Cardiac muscle cell (in vitro differentiated cells and primary cell): ENCODE results near the gene CHCHD3. TPM values are rescaled to one million over a fixed set of nuclear protein-coding genes. Genes with fewer than 3 reads are reported as not detected.

ENCODE experiments used
- DNase-seq, 2 donors: peaks; one replicate each; pipeline versions ENCODE4 v3.0.0 to v3.0.0-alpha.2; 2010 to 2017; ENCODE audit warnings: low read depth in 1 of 2, low spot score in 1 of 2
- H3K27ac ChIP-seq: fragments of 200-600 bp; sonication (generic); 2 replicates; pipeline ENCODE4 v1.5.1; 2016
- H3K27me3 ChIP-seq: fragments of 200-600 bp; sonication (generic); 2 replicates; pipeline ENCODE4 v1.6.0; 2016; ENCODE audit warnings: control low read depth
- H3K36me3 ChIP-seq: fragments of 200-600 bp; sonication (generic); 2 replicates; pipeline ENCODE4 v1.5.1; 2016; ENCODE audit warnings: control low read depth
- H3K4me1 ChIP-seq: fragments of 200-600 bp; sonication (generic); 2 replicates; pipeline ENCODE4 v1.8.1; 2017; ENCODE audit warnings: low read depth, mild to moderate bottlenecking, mixed run types
- H3K4me3 ChIP-seq: fragments of 200-600 bp; sonication (generic); 2 replicates; pipeline ENCODE4 v1.5.1; 2016; ENCODE audit warnings: mild to moderate bottlenecking
- H3K9me3 ChIP-seq: fragments of 200-600 bp; sonication (generic); 2 replicates; pipeline ENCODE4 v1.5.1; 2017; ENCODE audit warnings: low read depth, mild to moderate bottlenecking, control low read depth
- polyA plus RNA-seq: library from polyadenylated mRNA; unstranded; fragments of >200 nt; fragmentation: Nextera tagmentation; extraction: Ambion mirVana; gene quantifications from 2 replicates; pipeline ENCODE4 v1.2.1, GENCODE V29; 2016
- total RNA-seq: library from RNA; depleted of rRNA; stranded (reverse); fragments of >200 nt; gene quantifications from 2 replicates; pipeline ENCODE4 v1.2.3, GENCODE V29; 2016
- TF ChIP-seq, protein P1 (sequence below): IDR thresholded peaks from 2 replicates; pipeline ENCODE4 v1.5.1; 2012; ENCODE audit warnings: low read depth, mild to moderate bottlenecking, low read length

CHCHD3 gene
- total and polyA plus RNA-seq, 2 experiments from 2014 or later = 95.1 to 127 TPM

DNA sequence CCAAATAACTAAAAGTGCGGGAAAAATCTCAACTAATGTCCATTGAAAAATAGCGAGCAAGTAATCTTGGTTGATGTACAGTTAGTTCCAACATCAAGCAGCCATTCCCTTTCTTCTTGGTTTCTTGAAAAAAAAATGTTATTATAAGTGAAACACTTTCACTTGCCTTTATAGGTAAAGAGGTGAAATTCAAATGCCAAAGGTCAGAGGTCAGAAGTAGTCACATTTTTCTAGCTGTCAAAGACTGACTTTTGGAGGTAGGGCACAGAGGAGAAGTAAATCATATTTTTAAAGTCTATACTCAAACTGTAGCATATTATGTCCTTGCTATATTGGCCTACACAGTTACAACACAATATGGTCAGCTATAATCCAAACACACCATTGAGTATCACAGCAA is 62.3 kb downstream of the CHCHD3 start:
- no peak overlapping the region for H3K4me3 ChIP-seq
- H3K36me3 ChIP-seq = no peaks in the 10 kb centered on the region
- no peak overlapping the region for H3K27ac ChIP-seq
- no peaks in the 10 kb centered on the region for H3K4me1 ChIP-seq
- no peaks in the 10 kb centered on the region for H3K27me3 ChIP-seq
- TF ChIP-seq, protein P1, sequence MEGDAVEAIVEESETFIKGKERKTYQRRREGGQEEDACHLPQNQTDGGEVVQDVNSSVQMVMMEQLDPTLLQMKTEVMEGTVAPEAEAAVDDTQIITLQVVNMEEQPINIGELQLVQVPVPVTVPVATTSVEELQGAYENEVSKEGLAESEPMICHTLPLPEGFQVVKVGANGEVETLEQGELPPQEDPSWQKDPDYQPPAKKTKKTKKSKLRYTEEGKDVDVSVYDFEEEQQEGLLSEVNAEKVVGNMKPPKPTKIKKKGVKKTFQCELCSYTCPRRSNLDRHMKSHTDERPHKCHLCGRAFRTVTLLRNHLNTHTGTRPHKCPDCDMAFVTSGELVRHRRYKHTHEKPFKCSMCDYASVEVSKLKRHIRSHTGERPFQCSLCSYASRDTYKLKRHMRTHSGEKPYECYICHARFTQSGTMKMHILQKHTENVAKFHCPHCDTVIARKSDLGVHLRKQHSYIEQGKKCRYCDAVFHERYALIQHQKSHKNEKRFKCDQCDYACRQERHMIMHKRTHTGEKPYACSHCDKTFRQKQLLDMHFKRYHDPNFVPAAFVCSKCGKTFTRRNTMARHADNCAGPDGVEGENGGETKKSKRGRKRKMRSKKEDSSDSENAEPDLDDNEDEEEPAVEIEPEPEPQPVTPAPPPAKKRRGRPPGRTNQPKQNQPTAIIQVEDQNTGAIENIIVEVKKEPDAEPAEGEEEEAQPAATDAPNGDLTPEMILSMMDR = no peak
- no peaks in the 10 kb centered on the region for H3K9me3 ChIP-seq
- DNase-seq = no peak

DNA sequence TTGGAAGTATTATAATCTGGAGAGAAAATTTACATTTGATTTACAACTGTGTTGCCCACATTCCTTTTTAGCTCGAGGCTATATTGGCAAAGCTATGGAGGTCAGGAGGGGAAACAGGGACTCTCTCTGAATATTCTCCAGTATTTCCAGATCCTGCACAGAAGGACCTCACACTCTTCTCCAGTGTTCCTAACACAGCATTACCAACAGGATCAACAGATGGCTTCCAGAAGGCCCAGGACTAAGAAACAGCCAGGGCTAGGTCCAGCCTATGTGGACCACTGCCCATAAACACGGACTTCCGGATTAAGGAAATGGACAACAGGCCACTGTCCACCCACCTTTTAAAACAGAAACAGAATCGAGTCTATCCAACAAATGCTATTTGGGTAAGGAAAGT is 65.3 kb downstream of the CHCHD3 start:
- H3K4me3 ChIP-seq = no peak overlapping the region
- H3K9me3 ChIP-seq = no peaks in the 10 kb centered on the region
- DNase-seq = no peak
- no peak overlapping the region for H3K27ac ChIP-seq
- H3K4me1 ChIP-seq = no peaks in the 10 kb centered on the region
- no peaks in the 10 kb centered on the region for H3K27me3 ChIP-seq
- TF ChIP-seq, protein P1 = no peak
- H3K36me3 ChIP-seq = no peaks in the 10 kb centered on the region

DNA sequence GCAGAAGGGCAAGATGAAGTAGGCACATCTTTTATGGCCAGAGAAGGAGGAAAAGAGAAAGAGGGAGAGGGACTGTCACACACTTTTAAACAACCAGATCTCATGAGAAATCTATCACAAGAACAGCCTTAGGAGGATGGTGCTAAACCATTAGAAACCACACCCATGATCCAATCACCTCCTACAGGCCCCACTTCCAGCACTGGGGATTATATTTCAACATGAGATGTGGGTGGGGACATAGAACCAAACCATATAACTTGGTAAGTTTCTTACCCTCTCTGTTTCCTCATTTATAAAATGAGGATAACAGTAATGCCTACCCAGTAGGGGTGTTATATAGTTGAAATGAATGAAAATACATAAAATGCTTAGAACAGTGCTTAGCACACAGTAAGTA is 66.0 kb downstream of the CHCHD3 start:
- no peaks in the 10 kb centered on the region for H3K4me1 ChIP-seq
- H3K27me3 ChIP-seq = no peaks in the 10 kb centered on the region
- TF ChIP-seq, protein P1 = no peak
- H3K9me3 ChIP-seq = no peaks in the 10 kb centered on the region
- H3K27ac ChIP-seq = no peak overlapping the region
- H3K4me3 ChIP-seq = no peak overlapping the region
- no peak for DNase-seq
- no peaks in the 10 kb centered on the region for H3K36me3 ChIP-seq

DNA sequence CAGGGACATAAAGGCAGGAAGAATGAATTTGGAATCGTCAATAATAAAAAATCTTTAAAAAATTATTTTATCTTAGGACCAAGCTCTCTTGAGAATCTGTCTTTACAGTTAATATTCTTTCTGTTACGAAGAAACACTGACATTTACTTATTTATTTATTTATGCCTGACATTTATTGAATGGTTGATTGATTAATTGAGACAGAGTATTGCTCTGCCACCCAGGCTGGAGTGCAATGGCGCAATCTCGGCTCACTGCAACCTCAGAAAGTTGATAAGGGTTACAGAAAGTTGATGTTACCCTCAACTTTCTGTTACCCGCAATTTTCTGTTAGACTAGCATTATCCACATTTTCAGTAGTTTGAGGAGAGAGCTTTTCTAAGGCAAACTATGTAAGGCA is 70.1 kb downstream of the CHCHD3 start:
- no peak overlapping the region for H3K4me3 ChIP-seq
- H3K9me3 ChIP-seq = no peaks in the 10 kb centered on the region
- no peak for DNase-seq
- no peaks in the 10 kb centered on the region for H3K36me3 ChIP-seq
- no peaks in the 10 kb centered on the region for H3K27me3 ChIP-seq
- no peak overlapping the region for H3K27ac ChIP-seq
- no peaks in the 10 kb centered on the region for H3K4me1 ChIP-seq
- TF ChIP-seq, protein P1 = no peak

DNA sequence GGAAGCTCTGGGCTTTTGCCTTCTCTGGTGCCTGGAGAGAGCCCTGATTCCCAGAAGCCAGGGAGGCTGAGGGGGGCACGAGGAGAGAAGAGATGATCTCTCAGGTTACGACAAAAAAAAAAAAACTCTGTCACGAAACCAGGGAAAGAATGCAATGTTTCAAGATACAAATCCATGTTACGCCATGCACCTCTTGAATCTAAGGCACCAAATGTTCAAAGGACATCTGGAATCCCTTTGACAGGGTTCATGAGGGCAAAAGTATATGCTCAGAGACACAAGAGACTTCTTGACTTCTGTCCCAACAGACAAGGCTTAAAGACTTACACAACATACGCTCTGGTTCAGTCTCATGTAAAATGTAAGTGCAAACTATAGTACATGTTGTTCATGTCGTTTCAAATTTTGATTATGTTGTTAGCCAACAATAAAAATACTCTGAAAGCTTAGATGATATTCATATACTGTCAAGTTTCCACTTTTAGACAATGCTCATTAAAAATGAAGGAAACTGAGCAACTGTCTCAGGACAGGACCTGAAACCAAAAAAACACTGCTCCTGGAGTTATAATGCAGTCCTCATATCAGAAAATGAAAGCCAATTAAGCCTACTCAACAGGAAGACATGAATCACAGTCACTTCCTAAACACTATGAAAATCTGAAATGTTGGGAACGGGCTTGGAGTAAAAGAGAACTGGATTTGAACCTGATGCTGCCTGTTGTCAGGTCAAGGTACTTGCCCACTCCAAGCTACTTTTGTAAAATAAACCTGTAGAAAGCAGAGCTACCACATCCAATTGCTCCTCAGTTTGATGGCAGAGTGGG is 72.3 kb downstream of the CHCHD3 start:
- DNase-seq = peak in 1 of 2 donors; percentile 42
- no peaks in the 10 kb centered on the region for H3K9me3 ChIP-seq

More for the DNA sequence above, 72.3 kb downstream of the CHCHD3 start:
- Histone ChIP-seq H3K36me3 (no peaks in the 10 kb centered on the region), H3K4me3 (no peak overlapping the region), H3K27ac (no peak overlapping the region), H3K4me1 (no peaks in the 10 kb centered on the region), H3K27me3 (no peaks in the 10 kb centered on the region)
- TF ChIP-seq, protein P1 = no peak
